Right atrium auricular region (tissue), 2 donors: ENCODE results near the gene CDK14. TPM values are rescaled to one million over a fixed set of nuclear protein-coding genes. Genes with fewer than 3 reads are reported as not detected.
"Not testable (repeated sequence)": the region's sequence is repeated elsewhere in the genome, so short reads cannot be mapped to it uniquely, and the experiment has no call there.

Source experiments
- DNase-seq: peaks from one replicate; pipeline ENCODE4 v3.0.0-alpha.2; 2019; ENCODE audit warnings: low spot score
- H3K27ac ChIP-seq, 2 donors: fragments of 200-600 bp; sonication (generic); 1 replicate in 1 of 2; 2 replicates in 1 of 2; pipeline ENCODE4 v1.5.1; 2016 to 2019
- H3K27me3 ChIP-seq, 2 donors: fragments of 200-600 bp; sonication (generic); one replicate each; pipeline versions ENCODE4 v1.5.1 to v1.6.0; 2017 to 2019
- H3K36me3 ChIP-seq: fragments of 200-600 bp; sonication (generic); one replicate; pipeline ENCODE4 v1.5.1; 2016
- H3K4me1 ChIP-seq, 2 donors: fragments of 200-600 bp; sonication (generic); one replicate each; pipeline versions ENCODE4 v1.5.1 to v1.6.0; 2017 to 2019
- H3K4me3 ChIP-seq, 2 donors: fragments of 200-600 bp; sonication (generic); 1 replicate in 1 of 2; 2 replicates in 1 of 2; pipeline ENCODE4 v1.5.1; 2017 to 2019; ENCODE audit warnings: mild to moderate bottlenecking in 1 of 2, moderate library complexity in 1 of 2
- H3K9me3 ChIP-seq, 2 donors: fragments of 200-600 bp; sonication (generic); one replicate each; pipeline ENCODE4 v1.5.1; 2019
- CTCF ChIP-seq, 2 donors: fragments of 200-600 bp; sonication (generic); IDR thresholded peaks; one replicate each; pipeline ENCODE4 v1.5.1; 2019; ENCODE audit warnings: antibody characterized with exemption in 2 of 2
- total RNA-seq, 2 donors: library from RNA; depleted of rRNA; stranded (reverse); fragments of >200 nt; gene quantifications; one replicate each; pipeline ENCODE4 v1.1.0, GENCODE V29; 2016

Gene CDK14
- total RNA-seq, 2 donors from 2014 or later = 21.5 to 37.9 TPM

- Histone ChIP-seq H3K27ac (no peak overlapping the region), H3K27me3 (no peaks in the 10 kb centered on the region), H3K36me3 (no peaks in the 10 kb centered on the region), H3K4me1 (no peaks in the 10 kb centered on the region), H3K9me3 (no peaks in the 10 kb centered on the region), H3K4me3 (no peak overlapping the region)
- TF ChIP-seq CTCF (IDR thresholded peaks at IDR 0.05) = no peak
- DNase-seq = no peak
Measured at GRCh38 chr7:90631502-90631901, 35.4 kb downstream of the CDK14 start.

DNA sequence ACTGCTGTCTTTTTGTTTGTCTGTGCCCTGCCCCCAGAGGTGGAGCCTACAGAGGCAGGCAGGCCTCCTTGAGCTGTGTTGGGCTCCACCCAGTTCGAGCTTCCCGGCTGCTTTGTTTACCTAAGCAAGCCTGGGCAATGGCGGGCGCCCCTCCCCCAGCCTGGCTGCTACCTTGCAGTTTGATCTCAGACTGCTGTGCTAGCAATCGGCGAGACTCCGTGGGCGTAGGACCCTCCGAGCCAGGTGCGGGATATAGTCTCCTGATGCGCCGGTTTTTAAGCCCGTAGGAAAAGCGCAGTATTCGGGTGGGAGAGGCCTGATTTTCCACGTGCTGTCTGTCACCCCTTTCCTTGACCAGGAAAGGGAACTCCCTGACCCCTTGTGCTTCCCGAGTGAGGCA, 43.6 kb downstream of the CDK14 start:
- H3K27me3 ChIP-seq, H3K4me1 ChIP-seq, H3K9me3 ChIP-seq, H3K27ac ChIP-seq, H3K36me3 ChIP-seq, H3K4me3 ChIP-seq, DNase-seq: not testable (repeated sequence)

DNA sequence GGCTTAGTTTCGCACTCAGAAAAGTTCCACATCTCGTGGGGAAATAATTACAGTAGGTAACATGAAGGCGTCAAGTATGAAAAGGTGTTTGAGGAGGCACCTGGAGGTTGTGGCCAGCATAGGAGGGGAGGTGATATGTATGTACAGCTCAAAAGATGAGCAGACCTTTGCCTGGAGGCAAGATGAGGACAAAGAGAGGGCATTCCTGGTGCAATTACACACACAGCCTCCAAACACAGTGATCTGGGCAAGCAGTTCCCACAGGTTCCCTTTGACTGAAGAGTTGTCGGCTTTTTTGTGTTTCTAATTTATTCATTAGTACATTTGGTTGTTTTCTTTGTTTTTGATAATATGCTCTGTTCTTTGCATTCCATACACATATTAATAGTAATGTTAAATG, 46.9 kb downstream of the CDK14 start:
- H3K9me3 ChIP-seq = peaks cover 0 to 4% of the 10 kb centered on the region in 2 donors
- H3K4me3 ChIP-seq = no peak overlapping the region

DNA sequence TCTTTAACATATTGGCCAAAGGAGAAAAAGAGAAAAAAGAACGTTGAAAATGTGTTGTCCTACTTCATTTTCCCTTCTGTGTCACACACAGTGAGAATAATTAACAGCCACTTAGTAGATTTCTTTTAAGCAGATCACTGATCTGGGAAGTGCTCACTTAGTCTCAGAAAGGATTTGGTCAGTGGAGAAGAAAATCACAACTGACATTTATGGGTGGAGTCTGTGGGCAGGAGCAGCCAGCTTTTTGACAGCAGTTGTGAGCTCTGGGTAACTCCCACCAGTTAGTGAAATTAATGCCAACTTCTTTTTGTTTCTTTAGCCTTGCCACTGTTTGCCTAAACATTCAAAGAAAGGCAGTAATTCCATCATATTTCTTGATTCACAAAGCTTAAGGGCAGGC, 49.7 kb downstream of the CDK14 start:
- H3K4me1 ChIP-seq = no peaks in the 10 kb centered on the region
- TF ChIP-seq CTCF (IDR thresholded peaks at IDR 0.05) = no peak
- H3K27me3 ChIP-seq = no peaks in the 10 kb centered on the region
- no peak overlapping the region for H3K27ac ChIP-seq
- no peak for DNase-seq
- no peaks in the 10 kb centered on the region for H3K36me3 ChIP-seq
- no peak overlapping the region for H3K4me3 ChIP-seq
- H3K9me3 ChIP-seq = no peaks in the 10 kb centered on the region

More for the DNA sequence above, 46.9 kb downstream of the CDK14 start:
- Histone ChIP-seq H3K36me3 (no peaks in the 10 kb centered on the region), H3K27me3 (no peaks in the 10 kb centered on the region), H3K4me1 (no peaks in the 10 kb centered on the region), H3K27ac (no peak overlapping the region)
- no peak for TF ChIP-seq CTCF (IDR thresholded peaks at IDR 0.05)
- DNase-seq = no peak

DNA sequence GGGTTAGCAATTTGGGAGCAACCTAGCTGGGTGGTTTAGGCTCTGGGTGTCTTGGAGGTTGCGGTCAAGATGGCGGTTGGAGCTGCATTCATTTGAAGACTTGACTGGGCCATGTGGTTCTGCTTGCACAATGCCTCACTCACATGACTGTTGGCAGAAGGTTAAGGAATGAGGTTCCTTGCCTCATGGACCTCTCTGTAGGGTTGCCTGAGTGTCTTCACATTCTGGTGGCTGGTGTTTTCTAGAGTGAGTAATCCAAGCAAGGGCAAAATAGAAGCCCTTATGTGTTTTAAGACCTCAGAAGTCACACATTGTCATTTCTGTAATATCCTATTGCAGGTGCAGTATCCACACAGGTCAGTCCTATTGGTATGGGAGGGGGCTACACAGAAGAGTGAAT, 52.0 kb downstream of the CDK14 start:
- H3K9me3 ChIP-seq = no peaks in the 10 kb centered on the region
- H3K4me3 ChIP-seq = no peak overlapping the region
- no peak for TF ChIP-seq CTCF (IDR thresholded peaks at IDR 0.05)
- H3K4me1 ChIP-seq = no peaks in the 10 kb centered on the region
- H3K27ac ChIP-seq = no peak overlapping the region
- no peaks in the 10 kb centered on the region for H3K27me3 ChIP-seq
- DNase-seq = no peak
- no peaks in the 10 kb centered on the region for H3K36me3 ChIP-seq

DNA sequence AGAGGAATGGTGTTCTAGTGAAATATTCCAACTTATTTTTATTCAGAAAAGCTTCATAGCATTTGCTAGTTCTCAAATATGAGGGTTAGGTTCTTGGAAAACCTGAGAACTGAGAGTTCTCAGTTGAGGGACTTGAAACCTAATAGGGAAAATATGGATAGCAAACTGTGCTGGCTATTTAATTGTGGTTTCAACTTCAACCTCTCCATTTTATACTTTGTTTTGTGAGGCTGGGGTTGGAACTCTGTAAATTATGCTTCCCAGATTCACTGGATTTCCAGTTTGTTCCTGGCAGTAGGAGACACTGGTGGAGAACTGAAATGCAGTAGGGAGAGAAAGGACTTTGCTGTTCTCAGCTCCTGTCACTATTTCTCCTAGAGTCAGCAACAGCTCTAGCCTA, 52.7 kb downstream of the CDK14 start:
- no peaks in the 10 kb centered on the region for H3K36me3 ChIP-seq
- H3K9me3 ChIP-seq = no peaks in the 10 kb centered on the region
- no peak for TF ChIP-seq CTCF (IDR thresholded peaks at IDR 0.05)
- DNase-seq = no peak
- no peak overlapping the region for H3K4me3 ChIP-seq
- no peaks in the 10 kb centered on the region for H3K4me1 ChIP-seq
- no peaks in the 10 kb centered on the region for H3K27me3 ChIP-seq
- H3K27ac ChIP-seq = no peak overlapping the region
